ENCODE data around the gene TTLL10.

GRCh38 chr1:1244192-1244811, 70.6 kb downstream of the TTLL10 start:
- TF ChIP-seq CTCF (IDR thresholded peaks at IDR 0.05) (no peak), POLR2A (IDR thresholded peaks at IDR 0.05) (no peak), EP300 (IDR thresholded peaks at IDR 0.05) (no peak)

All from gastroesophageal sphincter (tissue), 3 donors.